Measurements from ENCODE around the gene PARVA. TPM values are rescaled to one million over a fixed set of nuclear protein-coding genes. Genes with fewer than 3 reads are reported as not detected.
A peak's percentile ranks its signal among the peaks of the same experiment; 100 is the strongest.

Gene PARVA
- polyA plus RNA-seq, 2 of the 4 experiments (the other 2 are of a cell fraction), result 25.5 to 26.1 TPM

DNA sequence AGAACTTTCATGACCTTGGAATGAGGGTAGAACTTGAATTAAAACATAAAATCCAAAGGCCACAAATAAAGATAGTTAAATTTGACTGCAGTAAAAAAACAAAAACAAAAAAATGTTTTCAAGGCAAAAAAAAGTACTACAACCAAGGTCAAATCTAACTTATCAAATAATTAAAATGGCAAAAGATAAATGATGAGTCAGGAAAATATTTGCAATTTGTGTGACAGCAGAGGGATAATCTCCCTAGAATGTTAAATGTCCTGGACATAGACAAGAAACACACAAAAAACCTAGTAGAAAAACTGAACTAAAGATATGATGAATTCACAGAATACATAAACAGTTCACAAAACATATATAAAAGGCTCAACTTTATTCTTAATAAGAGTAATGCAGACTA lies 186.6 kb downstream of the PARVA start:
- CTCF ChIA-PET, result no interaction called here
- no peak for DNase-seq (ENCODE audit: low read depth in 1 of 2, low spot score in 1 of 2)
- FAIRE-seq, result no peak
- Histone ChIP-seq H3K4me3 (no peak overlapping the region), H3K9me3 (0 out of 3 replicates have a peak, but pooled peaks cover 7% of the 10 kb centered on the region), H3K4me2 (no peak overlapping the region), H3K27ac (no peak overlapping the region), H3K4me1 (no peaks in the 10 kb centered on the region; the same call in 2 of the 3 replicates)
- no peak for TF ChIP-seq RAD21 (conservative IDR thresholded peaks at IDR 0.05 in 1 of 2, IDR thresholded peaks at IDR 0.05 in 1 of 2)
- TF ChIP-seq MAFK (IDR thresholded peaks at IDR 0.05; ENCODE audit: partially characterized antibody), result peak; percentile 86
- POLR2A ChIA-PET, result no interaction called here
- ATAC-seq, result no peak

DNA sequence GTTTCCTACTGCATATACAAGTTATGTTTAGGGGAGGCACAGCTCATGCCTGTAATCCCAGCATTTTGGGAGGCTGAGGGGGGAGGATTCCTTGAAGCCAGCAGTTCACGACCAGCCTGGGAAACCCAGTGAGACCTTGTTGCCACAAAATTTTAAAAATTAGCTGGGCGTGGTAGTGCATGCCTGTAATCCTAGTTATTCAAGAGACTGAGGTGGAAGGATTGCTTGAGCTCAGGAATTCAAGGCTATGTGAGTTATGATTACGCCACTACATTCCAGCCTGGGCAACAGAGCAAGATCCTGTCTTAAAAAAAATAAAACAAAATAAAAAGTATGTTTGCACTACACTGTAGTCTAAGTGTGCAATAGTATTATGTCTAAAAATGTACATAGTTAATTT lies 188.0 kb downstream of the PARVA start:
- CTCF ChIA-PET, result interaction anchor here (1.0 to 1.1 kb wide), 2 partner anchors 9 to 12 kb away, joined by 3 read pairs; no protein-coding TSS in a partner anchor
- TF ChIP-seq JUNB (IDR thresholded peaks at IDR 0.05) (no peak), JUN (IDR thresholded peaks at IDR 0.05) (no peak), FOXS1 (CRISPR knock-in tag; IDR thresholded peaks at IDR 0.05) (no peak), TFCP2L1 (CRISPR knock-in tag; IDR thresholded peaks at IDR 0.05) (no peak), POLR2AphosphoS2 (conservative IDR thresholded peaks at IDR 0.05; ENCODE audit: low read length) (no peak), SMC3 (IDR thresholded peaks at IDR 0.05) (no peak), ESRRA (IDR thresholded peaks at IDR 0.05; ENCODE audit: borderline replicate concordance, low read length) (no peak)
- TF ChIP-seq, protein P1, sequence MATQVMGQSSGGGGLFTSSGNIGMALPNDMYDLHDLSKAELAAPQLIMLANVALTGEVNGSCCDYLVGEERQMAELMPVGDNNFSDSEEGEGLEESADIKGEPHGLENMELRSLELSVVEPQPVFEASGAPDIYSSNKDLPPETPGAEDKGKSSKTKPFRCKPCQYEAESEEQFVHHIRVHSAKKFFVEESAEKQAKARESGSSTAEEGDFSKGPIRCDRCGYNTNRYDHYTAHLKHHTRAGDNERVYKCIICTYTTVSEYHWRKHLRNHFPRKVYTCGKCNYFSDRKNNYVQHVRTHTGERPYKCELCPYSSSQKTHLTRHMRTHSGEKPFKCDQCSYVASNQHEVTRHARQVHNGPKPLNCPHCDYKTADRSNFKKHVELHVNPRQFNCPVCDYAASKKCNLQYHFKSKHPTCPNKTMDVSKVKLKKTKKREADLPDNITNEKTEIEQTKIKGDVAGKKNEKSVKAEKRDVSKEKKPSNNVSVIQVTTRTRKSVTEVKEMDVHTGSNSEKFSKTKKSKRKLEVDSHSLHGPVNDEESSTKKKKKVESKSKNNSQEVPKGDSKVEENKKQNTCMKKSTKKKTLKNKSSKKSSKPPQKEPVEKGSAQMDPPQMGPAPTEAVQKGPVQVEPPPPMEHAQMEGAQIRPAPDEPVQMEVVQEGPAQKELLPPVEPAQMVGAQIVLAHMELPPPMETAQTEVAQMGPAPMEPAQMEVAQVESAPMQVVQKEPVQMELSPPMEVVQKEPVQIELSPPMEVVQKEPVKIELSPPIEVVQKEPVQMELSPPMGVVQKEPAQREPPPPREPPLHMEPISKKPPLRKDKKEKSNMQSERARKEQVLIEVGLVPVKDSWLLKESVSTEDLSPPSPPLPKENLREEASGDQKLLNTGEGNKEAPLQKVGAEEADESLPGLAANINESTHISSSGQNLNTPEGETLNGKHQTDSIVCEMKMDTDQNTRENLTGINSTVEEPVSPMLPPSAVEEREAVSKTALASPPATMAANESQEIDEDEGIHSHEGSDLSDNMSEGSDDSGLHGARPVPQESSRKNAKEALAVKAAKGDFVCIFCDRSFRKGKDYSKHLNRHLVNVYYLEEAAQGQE (IDR thresholded peaks at IDR 0.05), result no peak
- TF ChIP-seq, protein P2, sequence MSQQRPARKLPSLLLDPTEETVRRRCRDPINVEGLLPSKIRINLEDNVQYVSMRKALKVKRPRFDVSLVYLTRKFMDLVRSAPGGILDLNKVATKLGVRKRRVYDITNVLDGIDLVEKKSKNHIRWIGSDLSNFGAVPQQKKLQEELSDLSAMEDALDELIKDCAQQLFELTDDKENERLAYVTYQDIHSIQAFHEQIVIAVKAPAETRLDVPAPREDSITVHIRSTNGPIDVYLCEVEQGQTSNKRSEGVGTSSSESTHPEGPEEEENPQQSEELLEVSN (IDR thresholded peaks at IDR 0.05; ENCODE audit: borderline replicate concordance, low read depth), result no peak
- Histone ChIP-seq H3K4me3 (no peak overlapping the region), H3K4me2 (no peak overlapping the region), H3K4me1 (peaks cover 8% of the 10 kb centered on the region; the same call in 2 of the 3 replicates), H3K9me3 (0 out of 3 replicates have a peak, but pooled peaks cover 7% of the 10 kb centered on the region), H3K27ac (no peak overlapping the region)
- ATAC-seq (no peak), DNase-seq (ENCODE audit: low read depth in 1 of 2, low spot score in 1 of 2) (no peak), FAIRE-seq (no peak)
- WGBS (ENCODE audit: missing lambda C conversion rate), result 18% methylated on average over 3 of the region's 3 CpGs
- POLR2A ChIA-PET, result no interaction called here

DNA sequence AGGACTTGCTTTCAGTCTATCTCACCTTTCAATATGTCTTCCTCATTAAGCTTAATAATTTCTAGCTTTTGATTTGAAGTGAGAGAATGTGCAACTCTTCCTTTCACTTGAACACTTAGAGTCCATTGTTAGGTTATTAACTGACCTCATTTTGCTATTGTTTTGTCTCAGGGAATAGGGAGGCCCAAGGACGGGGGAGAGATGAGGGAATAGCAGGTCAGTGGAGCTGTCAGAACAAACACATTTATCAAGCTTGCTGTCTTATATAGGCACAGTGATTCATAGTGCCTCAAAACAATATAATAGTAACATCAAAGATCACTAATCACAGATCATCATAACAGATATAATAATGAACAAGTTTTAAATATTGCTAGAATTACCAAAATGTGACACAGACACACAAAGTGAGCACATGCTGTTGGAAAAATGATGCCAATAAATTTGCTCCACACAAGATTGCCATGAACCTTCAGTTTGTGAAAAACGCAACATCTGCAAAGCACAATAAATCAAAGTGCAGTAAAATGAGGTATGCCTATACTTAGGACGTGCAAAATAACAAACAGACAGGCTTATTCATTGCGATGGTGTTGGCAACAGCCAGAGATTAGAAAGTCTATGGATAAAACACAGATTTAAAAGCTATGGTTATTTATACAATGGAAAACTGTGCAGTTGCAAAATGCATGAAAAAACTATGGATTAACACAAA lies 190.5 kb downstream of the PARVA start:
- Histone ChIP-seq H3K27ac (no peak overlapping the region), H3K9me3 (peaks cover 7% of the 10 kb centered on the region; the same call in 1 of the 3 replicates), H3K4me1 (peaks cover 8% of the 10 kb centered on the region; the same call in 2 of the 3 replicates), H3K4me3 (no peak overlapping the region), H3K4me2 (no peak overlapping the region)
- POLR2A ChIA-PET, result no interaction called here
- CTCF ChIA-PET, result interaction anchor here (0.8 to 2.3 kb wide), 3 partner anchors 11 to 321 kb away, joined by 4 to 6 read pairs (median 4); no protein-coding TSS in a partner anchor
- DNase-seq (ENCODE audit: low read depth in 1 of 2, low spot score in 1 of 2), result no peak
- FAIRE-seq, result no peak
- WGBS (ENCODE audit: missing lambda C conversion rate), result 38% methylated on average over 4 of the region's 4 CpGs
- TF ChIP-seq ZSCAN20 (CRISPR knock-in tag; IDR thresholded peaks at IDR 0.05) (no peak), SMC3 (IDR thresholded peaks at IDR 0.05) (no peak), POLR2AphosphoS2 (conservative IDR thresholded peaks at IDR 0.05; ENCODE audit: low read length) (no peak), ZNF302 (CRISPR knock-in tag; IDR thresholded peaks at IDR 0.05) (no peak), CBX8 (IDR thresholded peaks at IDR 0.05) (no peak), ZFP36 (IDR thresholded peaks at IDR 0.05; ENCODE audit: borderline replicate concordance, partially characterized antibody) (no peak), TP53 (CRISPR knock-in tag; IDR thresholded peaks at IDR 0.05) (no peak)
- TF ChIP-seq, protein P3, sequence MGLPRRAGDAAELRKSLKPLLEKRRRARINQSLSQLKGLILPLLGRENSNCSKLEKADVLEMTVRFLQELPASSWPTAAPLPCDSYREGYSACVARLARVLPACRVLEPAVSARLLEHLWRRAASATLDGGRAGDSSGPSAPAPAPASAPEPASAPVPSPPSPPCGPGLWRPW (IDR thresholded peaks at IDR 0.05), result no peak
- ATAC-seq, result no peak

All from A549 (cell line).